ENCODE results near the gene NR2F1-AS1. TPM values are rescaled to one million over a fixed set of nuclear protein-coding genes. Genes with fewer than 3 reads are reported as not detected.
A peak's percentile ranks its signal among the peaks of the same experiment; 100 is the strongest.

Gene NR2F1-AS1
- polyA plus RNA-seq, 2 of the 4 experiments (the other 2 are of a cell fraction) = 5.5 to 8.3 TPM

DNA sequence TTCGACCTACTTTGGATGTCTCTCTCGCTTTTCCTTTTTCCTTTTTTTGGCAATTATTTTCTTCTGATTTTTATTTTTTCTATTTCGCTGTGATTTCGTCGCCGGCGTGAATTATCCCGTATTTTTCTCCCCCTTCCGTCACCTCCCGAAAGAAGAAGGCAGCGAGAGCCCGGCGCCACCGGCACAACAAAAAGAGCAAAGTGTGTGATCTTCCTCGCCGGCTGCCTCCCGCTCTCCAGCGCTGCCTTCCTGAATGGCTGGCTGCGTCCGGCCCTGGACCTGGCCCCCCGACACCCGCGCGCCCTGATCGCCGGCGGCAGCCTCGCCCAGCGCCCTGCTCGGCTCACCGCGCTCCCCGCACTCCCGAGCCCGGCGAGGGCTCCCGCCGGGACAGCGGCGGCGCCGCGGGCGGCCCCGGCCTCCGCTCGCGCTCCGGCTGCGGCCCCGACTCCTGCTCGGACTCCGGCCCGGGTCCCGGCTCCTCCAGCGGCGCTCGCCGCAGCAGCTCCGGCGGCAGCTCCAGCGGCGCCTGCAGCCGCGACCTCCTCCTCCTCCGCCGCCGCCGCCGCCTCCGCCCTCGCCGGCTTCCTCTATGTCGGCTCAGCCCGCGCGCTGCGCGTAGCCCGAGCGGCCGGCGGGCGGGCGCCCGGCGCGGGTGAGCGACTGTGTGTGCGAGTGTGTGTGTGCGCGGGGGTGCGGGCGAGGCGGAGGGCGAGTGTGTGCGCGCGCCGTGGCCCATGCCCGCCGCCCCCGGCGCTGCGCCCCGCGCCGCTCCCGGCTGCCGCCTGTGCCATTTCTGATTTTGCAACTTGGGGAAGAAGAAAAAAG lies 3.0 kb upstream of the NR2F1-AS1 start:
- ChIA-PET CTCF (interaction anchor here (0.8 to 1.5 kb wide), 4 partner anchors 19 to 680 kb away, joined by 3 read pairs; no protein-coding TSS in a partner anchor), POLR2A (interaction anchor here (0.7 to 1.3 kb wide), 3 partner anchors 37 to 528 kb away, joined by 3 to 6 read pairs (median 5); a partner anchor contains a TSS)
- ATAC-seq = peak; percentile 3 to 26; a peak in 5 of 6 replicates
- H3K4me2 ChIP-seq = peak overlapping the region; percentile 99
- peak in 1 of 2 experiments; percentile 54 for DNase-seq (ENCODE audit: low read depth in 1 of 2, low spot score in 1 of 2)
- H3K27ac ChIP-seq = peak overlapping the region; percentile 87 to 94
- TF ChIP-seq ZNF302 (CRISPR knock-in tag; IDR thresholded peaks at IDR 0.05) (no peak), BCL3 (IDR thresholded peaks at IDR 0.05) (0 out of 3 replicates have a peak, but pooled peaks have one; percentile 52), SMC3 (IDR thresholded peaks at IDR 0.05) (0 out of 3 replicates have a peak, but pooled peaks have one; percentile 9), REST (IDR thresholded peaks at IDR 0.05) (no peak), MAFK (IDR thresholded peaks at IDR 0.05; ENCODE audit: partially characterized antibody) (no peak), JUN (IDR thresholded peaks at IDR 0.05) (peak in 1 of 2 experiments; percentile 56; a peak in 2 of 5 replicates), CEBPB (IDR thresholded peaks at IDR 0.05) (peak; percentile 33 to 43; a peak in 2 of 4 replicates)
- FAIRE-seq = no peak
- no peaks in the 10 kb centered on the region for H3K9me3 ChIP-seq
- WGBS (ENCODE audit: missing lambda C conversion rate) = 2% methylated on average over 20 of the region's 110 CpGs
- peaks cover 7% of the 10 kb centered on the region; the same call in 1 of the 3 replicates for H3K4me1 ChIP-seq
- peak overlapping the region; percentile 78 for H3K4me3 ChIP-seq

DNA sequence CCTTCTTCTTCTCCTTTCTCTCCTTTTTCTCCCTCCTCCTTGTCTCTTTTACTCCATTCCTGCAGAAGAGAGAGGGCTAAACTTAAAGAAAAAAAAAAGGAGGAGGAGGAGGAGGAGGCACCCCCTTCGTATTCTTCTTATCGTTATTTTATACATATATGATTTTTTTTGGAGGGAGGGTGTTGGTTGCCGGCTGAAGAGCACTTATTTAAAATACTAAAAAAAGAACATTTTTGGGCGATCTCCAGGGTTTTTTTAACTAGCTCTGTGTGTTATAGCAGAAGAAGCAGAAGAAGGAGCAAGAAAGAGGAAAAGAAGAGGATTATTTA lies 2.4 kb upstream of the NR2F1-AS1 start:
- H3K27ac ChIP-seq = peak overlapping the region; percentile 87 to 94
- H3K9me3 ChIP-seq = no peaks in the 10 kb centered on the region
- TF ChIP-seq, protein P1, sequence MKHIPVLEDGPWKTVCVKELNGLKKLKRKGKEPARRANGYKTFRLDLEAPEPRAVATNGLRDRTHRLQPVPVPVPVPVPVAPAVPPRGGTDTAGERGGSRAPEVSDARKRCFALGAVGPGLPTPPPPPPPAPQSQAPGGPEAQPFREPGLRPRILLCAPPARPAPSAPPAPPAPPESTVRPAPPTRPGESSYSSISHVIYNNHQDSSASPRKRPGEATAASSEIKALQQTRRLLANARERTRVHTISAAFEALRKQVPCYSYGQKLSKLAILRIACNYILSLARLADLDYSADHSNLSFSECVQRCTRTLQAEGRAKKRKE (CRISPR knock-in tag; IDR thresholded peaks at IDR 0.05; ENCODE audit: low read depth) = no peak
- TF ChIP-seq HOXA7 (CRISPR knock-in tag; IDR thresholded peaks at IDR 0.05) = no peak
- no peak for TF ChIP-seq MAZ (IDR thresholded peaks at IDR 0.05; ENCODE audit: borderline replicate concordance, low read depth, low read length)
- no peak for TF ChIP-seq JUN (IDR thresholded peaks at IDR 0.05)
- no peak for TF ChIP-seq NR3C1 (IDR thresholded peaks at IDR 0.05)
- TF ChIP-seq TP53 (CRISPR knock-in tag; IDR thresholded peaks at IDR 0.05) = no peak
- no peak for TF ChIP-seq NFE2L2 (conservative IDR thresholded peaks at IDR 0.05; ENCODE audit: low read length)
- TF ChIP-seq POLR2A (IDR thresholded peaks at IDR 0.05; ENCODE audit: low read length) = no peak
- H3K4me1 ChIP-seq = peaks cover 7% of the 10 kb centered on the region; the same call in 1 of the 3 replicates
- peak in 1 of 2 experiments; percentile 6 for DNase-seq (ENCODE audit: low read depth in 1 of 2, low spot score in 1 of 2)
- ChIA-PET CTCF (interaction anchor here (0.8 to 1.5 kb wide), 3 partner anchors 25 to 222 kb away, joined by 3 to 7 read pairs (median 4); no protein-coding TSS in a partner anchor), POLR2A (interaction anchor here (0.6 to 0.8 kb wide), 2 partner anchors 491 to 1250 kb away, joined by 3 to 4 read pairs; no protein-coding TSS in a partner anchor)
- no peak for ATAC-seq
- H3K4me2 ChIP-seq = peak overlapping the region; percentile 99
- 0% methylated on average over 4 of the region's 4 CpGs for WGBS (ENCODE audit: missing lambda C conversion rate)
- FAIRE-seq = no peak
- H3K4me3 ChIP-seq = peak overlapping the region; percentile 78

All from A549 (cell line).